ENCODE results near the gene TMEM132D. TPM values are rescaled to one million over a fixed set of nuclear protein-coding genes. Genes with fewer than 3 reads are reported as not detected.

TMEM132D gene
- total and polyA plus RNA-seq, 4 donors: 0.01 to 0.14 (median 0.08) TPM

- no peak for TF ChIP-seq MAX (IDR thresholded peaks at IDR 0.05)
- TF ChIP-seq SP1 (IDR thresholded peaks at IDR 0.05): no peak
- TF ChIP-seq HNF4G (IDR thresholded peaks at IDR 0.05): no peak
- TF ChIP-seq, protein P1, sequence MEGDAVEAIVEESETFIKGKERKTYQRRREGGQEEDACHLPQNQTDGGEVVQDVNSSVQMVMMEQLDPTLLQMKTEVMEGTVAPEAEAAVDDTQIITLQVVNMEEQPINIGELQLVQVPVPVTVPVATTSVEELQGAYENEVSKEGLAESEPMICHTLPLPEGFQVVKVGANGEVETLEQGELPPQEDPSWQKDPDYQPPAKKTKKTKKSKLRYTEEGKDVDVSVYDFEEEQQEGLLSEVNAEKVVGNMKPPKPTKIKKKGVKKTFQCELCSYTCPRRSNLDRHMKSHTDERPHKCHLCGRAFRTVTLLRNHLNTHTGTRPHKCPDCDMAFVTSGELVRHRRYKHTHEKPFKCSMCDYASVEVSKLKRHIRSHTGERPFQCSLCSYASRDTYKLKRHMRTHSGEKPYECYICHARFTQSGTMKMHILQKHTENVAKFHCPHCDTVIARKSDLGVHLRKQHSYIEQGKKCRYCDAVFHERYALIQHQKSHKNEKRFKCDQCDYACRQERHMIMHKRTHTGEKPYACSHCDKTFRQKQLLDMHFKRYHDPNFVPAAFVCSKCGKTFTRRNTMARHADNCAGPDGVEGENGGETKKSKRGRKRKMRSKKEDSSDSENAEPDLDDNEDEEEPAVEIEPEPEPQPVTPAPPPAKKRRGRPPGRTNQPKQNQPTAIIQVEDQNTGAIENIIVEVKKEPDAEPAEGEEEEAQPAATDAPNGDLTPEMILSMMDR (IDR thresholded peaks at IDR 0.05; ENCODE audit: low read depth, low read length, missing input control): no peak
- no peak for TF ChIP-seq RXRA (IDR thresholded peaks at IDR 0.05)
- no peak for TF ChIP-seq ATF3 (IDR thresholded peaks at IDR 0.05)
- no peak for TF ChIP-seq HNF4A (conservative IDR thresholded peaks at IDR 0.05)
- TF ChIP-seq REST (IDR thresholded peaks at IDR 0.05): no peak
- TF ChIP-seq FOXA2 (IDR thresholded peaks at IDR 0.05): no peak
- TF ChIP-seq EGR1 (IDR thresholded peaks at IDR 0.05; ENCODE audit: low read depth in 2 of 2): no peak
- TF ChIP-seq NR2F2 (IDR thresholded peaks at IDR 0.05): no peak
- TF ChIP-seq JUND (IDR thresholded peaks at IDR 0.05): no peak
- TF ChIP-seq, protein P2, sequence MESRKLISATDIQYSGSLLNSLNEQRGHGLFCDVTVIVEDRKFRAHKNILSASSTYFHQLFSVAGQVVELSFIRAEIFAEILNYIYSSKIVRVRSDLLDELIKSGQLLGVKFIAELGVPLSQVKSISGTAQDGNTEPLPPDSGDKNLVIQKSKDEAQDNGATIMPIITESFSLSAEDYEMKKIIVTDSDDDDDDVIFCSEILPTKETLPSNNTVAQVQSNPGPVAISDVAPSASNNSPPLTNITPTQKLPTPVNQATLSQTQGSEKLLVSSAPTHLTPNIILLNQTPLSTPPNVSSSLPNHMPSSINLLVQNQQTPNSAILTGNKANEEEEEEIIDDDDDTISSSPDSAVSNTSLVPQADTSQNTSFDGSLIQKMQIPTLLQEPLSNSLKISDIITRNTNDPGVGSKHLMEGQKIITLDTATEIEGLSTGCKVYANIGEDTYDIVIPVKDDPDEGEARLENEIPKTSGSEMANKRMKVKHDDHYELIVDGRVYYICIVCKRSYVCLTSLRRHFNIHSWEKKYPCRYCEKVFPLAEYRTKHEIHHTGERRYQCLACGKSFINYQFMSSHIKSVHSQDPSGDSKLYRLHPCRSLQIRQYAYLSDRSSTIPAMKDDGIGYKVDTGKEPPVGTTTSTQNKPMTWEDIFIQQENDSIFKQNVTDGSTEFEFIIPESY (IDR thresholded peaks at IDR 0.05): no peak
- TF ChIP-seq YY1 (IDR thresholded peaks at IDR 0.05): no peak
- TF ChIP-seq RAD21 (IDR thresholded peaks at IDR 0.05): no peak
- TF ChIP-seq GABPA (IDR thresholded peaks at IDR 0.05 in 1 of 2, conservative IDR thresholded peaks at IDR 0.05 in 1 of 2): no peak
- Histone ChIP-seq H3K9ac (ENCODE audit: low read depth in 1 of 2, low read length in 2 of 2) (no peak overlapping the region), H3K4me3 (ENCODE audit: low read depth in 1 of 3, low read length in 3 of 3) (no peak overlapping the region), H3K9me3 (ENCODE audit: control insufficient read depth in 4 of 4, low read length in 3 of 4) (peaks cover 0 to 2% (median 0%) of the 10 kb centered on the region in 4 donors), H3K27ac (ENCODE audit: low read depth in 1 of 2, low read length in 2 of 2) (no peak overlapping the region), H3K4me1 (ENCODE audit: control insufficient read depth in 4 of 4, insufficient read depth in 4 of 4, low read length in 3 of 4) (no peaks in the 10 kb centered on the region), H3K36me3 (ENCODE audit: control insufficient read depth in 4 of 4, insufficient read depth in 3 of 4, low read depth in 1 of 4, low read length in 3 of 4) (no peaks in the 10 kb centered on the region), H3K27me3 (ENCODE audit: control insufficient read depth in 4 of 4, insufficient read depth in 4 of 4, low read length in 3 of 4) (peaks cover 0 to 6% (median 3%) of the 10 kb centered on the region in 4 donors)
- WGBS: 32% methylated on average over 5 of the region's 5 CpGs
- DNase-seq (ENCODE audit: low spot score): no peak
Measured at GRCh38 chr12:129937426-129937825, 33.6 kb upstream of the TMEM132D start.

DNA sequence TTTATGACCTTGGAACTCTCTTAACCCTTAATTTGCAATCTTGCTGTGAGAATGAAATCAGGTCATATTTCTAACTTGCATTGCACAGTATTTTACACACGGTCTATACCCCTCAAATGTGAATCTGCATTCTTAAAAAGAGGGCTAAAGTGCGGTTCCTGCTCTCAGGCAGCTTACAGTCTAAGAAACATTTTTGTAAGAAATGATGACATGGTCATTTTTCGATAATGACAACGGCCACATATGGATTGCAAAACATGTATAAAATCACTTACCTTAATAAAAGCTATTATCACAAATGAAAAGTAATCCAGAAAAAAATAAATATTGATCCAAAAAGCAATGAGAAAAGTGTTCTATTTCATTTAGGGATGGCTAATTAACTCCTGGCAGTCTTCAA, 24.8 kb upstream of the TMEM132D start:
- peaks cover 0 to 4% (median 1%) of the 10 kb centered on the region in 4 donors for H3K27me3 ChIP-seq (ENCODE audit: control insufficient read depth in 4 of 4, insufficient read depth in 4 of 4, low read length in 3 of 4)
- no peak overlapping the region for H3K9ac ChIP-seq (ENCODE audit: low read depth in 1 of 2, low read length in 2 of 2)
- H3K4me1 ChIP-seq (ENCODE audit: control insufficient read depth in 4 of 4, insufficient read depth in 4 of 4, low read length in 3 of 4): no peaks in the 10 kb centered on the region
- H3K9me3 ChIP-seq (ENCODE audit: control insufficient read depth in 4 of 4, low read length in 3 of 4): peaks cover 0 to 1% (median 0%) of the 10 kb centered on the region in 4 donors
- 83% methylated on average over 4 of the region's 4 CpGs for WGBS
- H3K36me3 ChIP-seq (ENCODE audit: control insufficient read depth in 4 of 4, insufficient read depth in 3 of 4, low read depth in 1 of 4, low read length in 3 of 4): no peaks in the 10 kb centered on the region
- no peak for DNase-seq (ENCODE audit: low spot score)
- no peak overlapping the region for H3K27ac ChIP-seq (ENCODE audit: low read depth in 1 of 2, low read length in 2 of 2)
- no peak overlapping the region for H3K4me3 ChIP-seq (ENCODE audit: low read depth in 1 of 3, low read length in 3 of 3)
- TF ChIP-seq TAF1 (conservative IDR thresholded peaks at IDR 0.05): no peak
- no peak for TF ChIP-seq HNF4G (IDR thresholded peaks at IDR 0.05)
- TF ChIP-seq FOXA1 (IDR thresholded peaks at IDR 0.05): no peak
- TF ChIP-seq HNF4A (conservative IDR thresholded peaks at IDR 0.05): no peak
- TF ChIP-seq GABPA (IDR thresholded peaks at IDR 0.05 in 1 of 2, conservative IDR thresholded peaks at IDR 0.05 in 1 of 2): no peak
- no peak for TF ChIP-seq ATF3 (IDR thresholded peaks at IDR 0.05)
- TF ChIP-seq, protein P1 (IDR thresholded peaks at IDR 0.05; ENCODE audit: low read depth, low read length, missing input control): no peak
- TF ChIP-seq EGR1 (IDR thresholded peaks at IDR 0.05; ENCODE audit: low read depth in 2 of 2): no peak
- no peak for TF ChIP-seq REST (IDR thresholded peaks at IDR 0.05)
- TF ChIP-seq SP1 (IDR thresholded peaks at IDR 0.05): no peak

Data from liver (tissue), 9 donors.